NB4 (cell line): ENCODE measurements around the gene IGFBP3.

Experiments used
- DNase-seq: peaks from one replicate; pipeline ENCODE4 v3.0.0; 2010; ENCODE audit warnings: low read depth
- H3K4me3 ChIP-seq: one replicate; pipeline ENCODE4 v1.5.1; 2011; ENCODE audit warnings: mild to moderate bottlenecking, low read depth, low read length, moderate library complexity
- MYC ChIP-seq: IDR thresholded peaks from 2 replicates; pipeline ENCODE4 v1.6.1; 2011; ENCODE audit warnings: low read depth, low read length
- POLR2A ChIP-seq: IDR thresholded peaks from 2 replicates; pipeline ENCODE4 v1.6.1; 2011; ENCODE audit warnings: mild to moderate bottlenecking; ENCODE audit not compliant: insufficient read length; ENCODE audit errors: extremely low read depth
- TF ChIP-seq, protein P1 (sequence below): IDR thresholded peaks from 2 replicates; pipeline ENCODE4 v1.6.1; 2011; ENCODE audit warnings: low read depth, low read length
- TF ChIP-seq, protein P2 (sequence below): IDR thresholded peaks from one replicate; pipeline ENCODE4 v1.5.1; 2012; ENCODE audit warnings: low read depth, low read length

The IGFBP3 gene

DNA sequence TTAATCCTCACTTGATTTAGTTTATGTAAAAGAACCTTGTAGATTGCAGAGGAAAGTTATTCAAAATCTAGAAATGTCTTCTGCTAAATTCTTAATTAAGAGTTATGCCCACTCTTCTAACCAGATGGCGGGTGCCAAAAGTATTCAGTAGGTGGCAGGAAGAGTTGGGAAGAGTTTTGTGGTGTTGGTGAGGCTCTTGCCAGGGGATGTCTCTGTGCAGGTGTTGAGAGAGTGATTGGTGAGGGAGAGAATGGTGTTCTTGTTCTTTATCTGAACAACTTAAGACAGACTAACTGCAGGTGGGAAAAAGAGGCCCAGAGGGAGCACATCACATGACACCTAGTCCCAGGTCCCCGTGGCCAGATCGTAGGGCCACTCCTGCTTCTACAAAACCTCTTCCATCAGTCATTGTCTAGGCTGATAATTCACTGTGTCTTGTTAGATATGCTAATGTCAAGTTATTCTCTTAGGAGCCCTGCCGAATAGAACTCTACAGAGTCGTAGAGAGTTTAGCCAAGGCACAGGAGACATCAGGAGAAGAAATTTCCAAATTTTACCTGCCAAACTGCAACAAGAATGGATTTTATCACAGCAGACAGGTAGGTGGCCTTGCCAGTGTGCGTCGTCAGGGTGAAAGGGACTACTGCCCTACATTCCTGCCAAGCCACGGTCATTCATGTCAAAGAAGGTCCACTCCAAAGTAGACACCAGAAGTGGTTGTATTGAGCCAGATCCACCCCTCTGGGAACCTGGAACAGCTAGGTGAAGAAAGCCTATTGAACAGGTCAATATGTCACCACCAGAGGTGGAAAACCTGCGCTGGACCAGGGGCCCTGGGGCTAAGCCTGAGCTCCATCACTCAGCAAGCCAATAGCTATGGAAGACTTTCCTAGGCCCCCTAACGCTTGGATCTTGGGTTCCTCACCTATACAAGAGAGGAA, 29.3 kb downstream of the IGFBP3 start:
- no peak for DNase-seq

DNA sequence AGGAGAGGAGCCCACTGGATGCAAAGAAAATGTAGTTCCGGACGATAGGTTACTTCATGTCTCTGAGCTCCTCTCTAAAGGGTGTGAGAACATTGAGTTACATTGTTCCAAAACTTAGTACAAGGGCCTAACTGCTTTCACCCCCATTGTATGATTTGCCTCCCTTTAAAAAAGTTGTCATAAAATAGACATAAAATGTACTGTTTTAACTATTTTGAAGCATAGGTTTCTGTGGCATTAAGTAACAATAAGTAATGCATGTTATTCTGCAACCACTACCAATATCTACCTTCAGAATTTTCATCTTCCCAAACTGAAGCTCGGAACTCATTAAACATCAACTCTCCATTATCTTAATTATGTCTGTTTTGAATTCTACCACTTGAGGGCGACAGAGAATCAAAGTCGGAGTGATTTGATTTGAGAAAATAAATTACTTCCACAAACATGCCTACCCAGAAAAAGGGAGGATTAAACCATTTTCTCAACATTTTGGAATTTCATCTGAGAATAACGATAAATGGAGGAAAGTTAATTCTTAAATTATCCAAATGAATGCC, 30.1 kb downstream of the IGFBP3 start:
- no peak overlapping the region for H3K4me3 ChIP-seq
- peak; percentile 45 for DNase-seq
- TF ChIP-seq, protein P1, sequence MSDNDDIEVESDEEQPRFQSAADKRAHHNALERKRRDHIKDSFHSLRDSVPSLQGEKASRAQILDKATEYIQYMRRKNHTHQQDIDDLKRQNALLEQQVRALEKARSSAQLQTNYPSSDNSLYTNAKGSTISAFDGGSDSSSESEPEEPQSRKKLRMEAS, result no peak
- TF ChIP-seq, protein P2, sequence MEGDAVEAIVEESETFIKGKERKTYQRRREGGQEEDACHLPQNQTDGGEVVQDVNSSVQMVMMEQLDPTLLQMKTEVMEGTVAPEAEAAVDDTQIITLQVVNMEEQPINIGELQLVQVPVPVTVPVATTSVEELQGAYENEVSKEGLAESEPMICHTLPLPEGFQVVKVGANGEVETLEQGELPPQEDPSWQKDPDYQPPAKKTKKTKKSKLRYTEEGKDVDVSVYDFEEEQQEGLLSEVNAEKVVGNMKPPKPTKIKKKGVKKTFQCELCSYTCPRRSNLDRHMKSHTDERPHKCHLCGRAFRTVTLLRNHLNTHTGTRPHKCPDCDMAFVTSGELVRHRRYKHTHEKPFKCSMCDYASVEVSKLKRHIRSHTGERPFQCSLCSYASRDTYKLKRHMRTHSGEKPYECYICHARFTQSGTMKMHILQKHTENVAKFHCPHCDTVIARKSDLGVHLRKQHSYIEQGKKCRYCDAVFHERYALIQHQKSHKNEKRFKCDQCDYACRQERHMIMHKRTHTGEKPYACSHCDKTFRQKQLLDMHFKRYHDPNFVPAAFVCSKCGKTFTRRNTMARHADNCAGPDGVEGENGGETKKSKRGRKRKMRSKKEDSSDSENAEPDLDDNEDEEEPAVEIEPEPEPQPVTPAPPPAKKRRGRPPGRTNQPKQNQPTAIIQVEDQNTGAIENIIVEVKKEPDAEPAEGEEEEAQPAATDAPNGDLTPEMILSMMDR, result peak; percentile 36
- TF ChIP-seq MYC, result no peak

More for the DNA sequence above, 29.3 kb downstream of the IGFBP3 start:
- no peak overlapping the region for H3K4me3 ChIP-seq
- TF ChIP-seq MYC, result no peak
- TF ChIP-seq, protein P2, result no peak
- TF ChIP-seq, protein P1, result no peak
- TF ChIP-seq POLR2A, result no peak

DNA sequence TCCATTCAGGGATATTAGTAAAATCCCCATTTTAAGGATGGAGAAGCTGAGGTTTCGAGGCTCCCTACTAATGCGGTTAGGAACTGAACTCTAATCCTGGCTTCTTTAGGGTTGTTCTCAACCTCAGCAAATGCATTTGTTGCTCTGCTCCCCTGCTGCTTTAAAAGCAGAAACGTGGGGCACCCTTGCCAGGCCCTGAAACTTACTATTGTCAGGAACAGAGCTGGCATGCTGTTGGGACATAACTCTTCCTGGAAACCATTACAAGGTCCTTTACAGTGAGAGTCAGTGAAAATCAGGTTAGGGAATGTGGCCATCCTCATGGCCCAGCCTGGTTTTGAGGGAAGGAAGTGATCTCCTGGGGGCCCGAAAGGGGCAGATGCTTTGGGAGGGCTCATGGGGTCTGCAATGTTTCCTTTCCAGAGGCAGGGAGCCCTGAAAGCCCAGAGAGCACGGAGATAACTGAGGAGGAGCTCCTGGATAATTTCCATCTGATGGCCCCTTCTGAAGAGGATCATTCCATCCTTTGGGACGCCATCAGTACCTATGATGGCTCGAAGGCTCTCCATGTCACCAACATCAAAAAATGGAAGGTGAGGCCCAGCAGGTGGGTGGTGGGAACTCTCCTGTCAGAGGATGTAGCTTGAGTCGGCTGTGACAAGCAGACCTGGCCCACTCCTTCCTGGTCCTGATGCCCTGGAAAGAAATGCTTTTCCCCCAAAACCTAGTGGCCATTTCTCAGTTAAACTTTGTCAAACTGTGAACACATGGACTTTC, 30.8 kb downstream of the IGFBP3 start:
- no peak overlapping the region for H3K4me3 ChIP-seq
- TF ChIP-seq MYC (no peak), POLR2A (no peak)
- TF ChIP-seq, protein P2, result no peak
- TF ChIP-seq, protein P1, result no peak
- DNase-seq, result no peak

DNA sequence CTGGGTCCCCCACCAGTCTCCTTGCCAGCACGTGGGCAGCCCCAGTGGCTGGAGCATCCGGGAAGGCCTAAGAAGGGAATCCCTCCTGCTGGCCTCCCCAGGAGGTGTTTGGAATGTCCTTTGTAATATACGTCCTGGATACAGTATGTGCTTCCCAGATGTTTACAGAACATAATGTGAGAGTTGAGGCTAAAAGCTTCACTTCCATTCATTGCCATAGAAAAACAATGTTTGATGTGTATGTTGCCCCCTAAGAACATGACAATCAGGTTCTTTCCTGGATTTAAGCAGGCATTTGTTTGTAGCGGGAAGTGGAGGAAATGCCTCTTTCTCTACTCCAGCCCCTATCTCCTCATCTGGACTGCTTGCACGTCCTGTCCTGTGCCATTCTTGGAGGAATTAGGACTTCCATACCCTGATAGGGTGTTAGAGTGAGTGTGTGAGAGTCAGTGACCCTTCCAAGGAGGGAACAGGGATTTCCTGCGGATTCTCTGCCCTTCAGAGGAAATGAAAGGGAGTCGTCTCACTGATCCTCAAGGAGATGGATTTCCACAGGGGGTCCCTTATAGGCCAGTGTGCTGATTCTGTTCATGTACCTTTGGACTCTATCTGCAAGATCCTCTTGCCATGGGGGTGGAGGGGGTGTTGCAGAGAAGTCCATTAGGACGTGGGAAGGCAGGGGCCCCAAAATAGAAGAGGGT, 31.6 kb downstream of the IGFBP3 start:
- H3K4me3 ChIP-seq, result no peak overlapping the region
- no peak for DNase-seq
- TF ChIP-seq POLR2A (no peak), MYC (no peak)
- TF ChIP-seq, protein P1, result no peak
- TF ChIP-seq, protein P2, result no peak

DNA sequence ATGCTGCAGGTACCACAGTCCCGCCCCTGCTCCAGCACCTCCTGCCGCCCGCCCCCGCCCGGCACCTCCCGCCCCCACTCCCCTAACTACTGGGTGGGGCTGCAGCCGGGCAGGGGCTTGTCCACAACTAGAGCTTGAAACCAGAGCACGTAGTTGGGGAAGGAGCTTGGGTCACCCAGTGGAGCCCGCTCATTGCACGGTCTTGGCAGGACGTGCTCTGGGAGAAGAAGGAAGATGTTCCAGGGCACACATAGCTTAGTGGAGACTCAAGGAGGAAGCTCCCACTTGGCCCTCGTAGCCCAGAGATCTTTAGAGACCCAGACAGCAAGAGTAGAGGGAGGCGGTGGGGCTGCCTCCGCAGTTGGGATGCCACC, 32.1 kb downstream of the IGFBP3 start:
- DNase-seq, result no peak
- no peak overlapping the region for H3K4me3 ChIP-seq
- TF ChIP-seq MYC, result no peak
- TF ChIP-seq POLR2A, result no peak
- TF ChIP-seq, protein P2, result no peak
- TF ChIP-seq, protein P1, result no peak
